HG03432 (cell line): ENCODE measurements around the gene PPP3R1.

Experiments used
- ATAC-seq: cut with Tn5 transposase; IDR thresholded peaks from one replicate; pipeline ENCODE4 v1.9.1; 2021; ENCODE audit warnings: mild to moderate bottlenecking, moderate library complexity; ENCODE audit not compliant: unreplicated experiment

Gene PPP3R1

GRCh38 chr2:68157002-68157401, 95.3 kb downstream of the PPP3R1 start:
- peak; percentile 35 for ATAC-seq

DNA sequence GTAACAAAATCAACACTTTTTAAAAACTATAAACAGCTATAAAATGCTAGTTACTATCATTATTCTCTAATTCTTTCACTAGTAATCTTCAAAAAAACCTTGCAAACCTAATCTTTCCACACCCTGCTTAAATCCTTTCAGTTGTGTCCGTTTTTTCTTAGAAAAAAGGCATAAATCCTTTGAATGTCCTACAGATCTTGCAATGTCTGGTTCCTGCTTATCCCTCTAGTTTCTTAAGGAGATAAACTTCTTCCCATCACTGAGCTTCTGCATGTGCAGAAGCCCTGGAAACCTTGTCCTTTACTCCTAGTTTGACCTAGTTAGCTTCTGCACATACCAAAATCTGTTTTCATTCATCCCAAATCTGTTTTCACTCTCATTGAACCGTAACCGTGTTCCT, 95.9 kb downstream of the PPP3R1 start:
- no peak for ATAC-seq

DNA sequence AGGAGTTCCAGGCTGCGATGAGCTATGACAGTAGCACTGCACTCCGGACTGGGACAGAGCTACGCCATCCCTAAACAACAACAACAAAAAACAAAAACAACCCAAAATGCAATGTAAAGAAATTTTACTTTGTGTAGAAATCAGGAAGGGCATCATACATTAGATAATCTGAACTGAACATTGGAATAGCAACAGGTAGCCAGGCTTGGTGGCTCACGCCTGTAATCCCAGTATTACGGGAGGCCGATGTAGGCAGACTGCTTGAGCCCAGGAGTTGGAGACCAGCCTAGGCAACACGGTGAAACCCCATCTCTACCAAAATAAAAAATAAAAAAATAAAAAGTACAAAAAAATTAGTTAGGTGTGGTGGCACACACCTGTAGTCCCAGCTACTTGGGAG, 96.7 kb downstream of the PPP3R1 start:
- no peak for ATAC-seq

- no peak for ATAC-seq
Observed at GRCh38 chr2:68152681-68153347, 99.5 kb downstream of the PPP3R1 start.

- ATAC-seq, result no peak
Observed at GRCh38 chr2:68151037-68151436, 101.3 kb downstream of the PPP3R1 start.

DNA sequence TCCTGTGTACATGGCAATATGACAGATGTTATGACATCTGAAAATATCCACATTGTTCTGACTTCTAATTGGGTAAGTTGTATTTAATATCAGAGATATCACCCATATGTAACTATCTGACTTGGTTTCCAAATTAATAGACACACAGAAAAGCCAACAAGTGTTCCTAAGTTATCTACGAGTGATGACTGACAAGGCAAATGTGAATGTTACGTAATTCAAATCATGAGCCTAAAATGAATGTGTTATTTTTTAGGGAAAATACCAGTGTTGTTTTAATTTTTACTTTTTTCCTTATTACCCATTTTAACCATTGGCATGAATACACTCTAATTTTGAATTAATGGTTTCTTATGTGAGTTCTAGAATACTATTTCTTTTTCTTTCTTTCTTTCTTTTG, 110.5 kb downstream of the PPP3R1 start:
- ATAC-seq, result no peak

DNA sequence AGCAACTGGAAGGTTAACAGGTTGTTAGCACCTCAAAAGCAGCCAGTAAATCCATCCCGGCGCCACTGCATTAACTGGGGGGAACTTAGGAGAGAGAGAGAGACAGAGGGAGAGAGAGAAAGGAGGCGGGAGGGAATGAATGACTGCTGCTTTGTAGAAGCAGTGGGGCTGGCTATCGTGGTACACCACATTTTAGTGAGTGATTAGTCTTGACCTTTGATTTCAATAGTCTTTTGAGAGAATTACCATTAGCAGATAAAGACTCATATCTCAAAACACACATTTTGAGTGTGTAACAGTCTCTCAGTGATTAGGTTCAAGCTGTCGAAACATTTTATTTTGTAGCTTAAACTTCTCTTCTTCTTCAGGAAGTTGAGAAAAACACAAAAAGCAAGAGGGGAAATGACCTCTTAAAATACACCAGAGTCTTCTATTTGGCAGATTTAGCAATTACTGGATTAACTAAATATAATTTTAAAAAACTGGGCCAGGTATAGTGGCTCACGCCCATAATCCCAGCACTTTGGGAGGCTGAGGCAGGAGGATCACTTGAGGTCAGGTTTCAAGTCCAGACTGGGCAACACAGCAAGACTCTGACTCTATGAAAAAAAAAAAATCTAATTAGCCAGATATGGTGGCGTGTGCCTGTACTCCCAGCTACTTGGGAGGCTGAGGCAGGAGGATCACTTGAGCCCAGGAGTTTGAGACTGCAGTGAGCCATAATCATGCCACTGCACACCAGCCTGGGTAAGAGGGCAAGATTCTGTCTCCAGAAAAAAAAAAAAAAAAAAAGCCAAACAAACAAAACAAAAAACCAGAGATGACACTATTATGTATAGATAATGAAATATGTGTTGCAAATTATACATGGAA, 116.6 kb downstream of the PPP3R1 start:
- no peak for ATAC-seq

DNA sequence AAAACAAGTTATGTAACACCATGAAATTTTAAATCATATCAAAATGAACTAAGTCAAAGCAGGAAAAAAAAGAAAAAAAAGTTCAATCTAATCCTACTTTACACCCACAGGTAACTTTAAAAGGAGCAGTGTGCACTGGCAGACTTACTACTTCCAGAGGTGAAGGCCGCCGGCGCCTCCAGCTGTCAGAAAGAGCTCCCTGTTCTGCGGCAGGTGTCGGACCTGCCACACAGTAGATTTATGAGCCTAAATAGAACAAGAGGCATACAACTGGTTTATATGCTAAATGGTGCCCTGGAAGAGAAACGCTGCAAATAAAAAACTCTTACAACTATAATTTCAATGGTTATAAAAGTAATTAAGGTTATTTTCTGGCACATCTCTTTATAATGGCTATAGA, 117.8 kb downstream of the PPP3R1 start:
- ATAC-seq, result no peak

DNA sequence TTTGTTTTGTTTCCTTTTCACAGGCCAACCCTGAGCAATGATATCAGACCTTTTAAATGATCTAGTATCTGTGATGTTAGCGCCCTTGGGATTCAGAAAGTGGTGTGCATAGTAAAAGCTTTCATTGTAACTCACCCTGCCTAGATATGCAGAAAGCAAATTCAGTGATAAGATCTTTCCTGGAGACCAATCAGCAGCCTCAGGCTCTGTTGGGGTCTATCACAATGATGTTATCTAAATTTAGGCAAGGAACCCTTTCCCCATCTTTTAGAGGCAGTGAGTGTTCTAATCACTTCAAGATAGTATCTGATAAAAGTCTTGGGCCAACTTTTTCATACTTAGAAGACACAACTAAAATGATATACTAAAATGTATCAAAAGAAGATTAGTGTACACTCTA, 118.2 kb downstream of the PPP3R1 start:
- no peak for ATAC-seq
